GM10266 (cell line): ENCODE results near the gene ZNF597.

Experiments
- DNase-seq: peaks from one replicate; pipeline ENCODE4 v3.0.0; 2012; ENCODE audit errors: extremely low spot score
- CTCF ChIP-seq: IDR thresholded peaks from 2 replicates; pipeline ENCODE4 v1.5.1; 2012; ENCODE audit warnings: mild to moderate bottlenecking, low read depth; ENCODE audit not compliant: control insufficient read depth, insufficient read depth; ENCODE audit errors: missing control alignments

The ZNF597 gene

GRCh38 chr16:3431779-3432219, 11.5 kb downstream of the ZNF597 start:
- DNase-seq = no peak
- TF ChIP-seq CTCF = no peak

GRCh38 chr16:3413730-3414379, 29.4 kb downstream of the ZNF597 start:
- no peak for DNase-seq
- no peak for TF ChIP-seq CTCF

- DNase-seq = no peak
These were observed 34.6 kb downstream of the ZNF597 start for GRCh38 chr16:3408561-3409197.

GRCh38 chr16:3401719-3402397, 41.4 kb downstream of the ZNF597 start:
- no peak for DNase-seq
- TF ChIP-seq CTCF = no peak

More at GRCh38 chr16:3408561-3409197, 34.6 kb downstream of the ZNF597 start:
- TF ChIP-seq CTCF = no peak

GRCh38 chr16:3400779-3401688, 42.3 kb downstream of the ZNF597 start, which contains the start of the genes ZNF174 and ZSCAN32:
ZNF174 (plus strand) TSS chr16:3401215; CDS start chr16:3402005, 790 bp downstream.
ZSCAN32 (minus strand) TSS chr16:3401004; CDS start chr16:3397557, 3,447 bp downstream.
- TF ChIP-seq CTCF = no peak
- DNase-seq = peak; percentile 100

GRCh38 chr16:3400446-3400778, 42.9 kb downstream of the ZNF597 start:
- DNase-seq = no peak
- TF ChIP-seq CTCF = no peak
